Activated CD4-positive, alpha-beta T cell treated with anti-CD3 and anti-CD28 coated beads for 24 hours (primary cell): ENCODE measurements around the gene SHMT1.
"Not testable (repeated sequence)": the region's sequence is repeated elsewhere in the genome, so short reads cannot be mapped to it uniquely, and the experiment has no call there.

ENCODE experiments used
- DNase-seq, 2 donors: peaks; one replicate each; pipeline ENCODE4 v3.0.0-alpha.2; 2020; ENCODE audit warnings: low read depth in 2 of 2

SHMT1 gene

DNA sequence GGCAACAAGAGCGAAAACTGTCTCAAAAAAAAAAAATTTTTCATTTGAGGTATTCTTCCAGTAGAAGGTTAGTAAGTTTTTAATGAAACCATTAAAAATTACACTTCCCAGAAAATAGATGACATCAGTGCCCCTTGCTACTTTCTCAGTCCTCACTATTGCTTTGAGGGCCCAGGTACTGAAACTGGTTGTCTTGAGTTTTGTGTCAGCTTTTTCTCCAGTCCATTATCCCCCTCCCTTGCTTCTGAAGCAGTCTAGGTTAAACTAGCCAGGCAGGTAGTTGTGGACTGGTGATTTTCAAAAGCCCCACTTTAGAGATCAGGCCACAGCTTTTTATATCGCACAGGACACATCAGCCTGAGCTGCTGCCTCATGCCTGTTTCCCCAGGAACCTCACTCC is 37.3 kb downstream of the SHMT1 start:
- no peak for DNase-seq

- DNase-seq: no peak
Measured at GRCh38 chr17:18324140-18325050, 39.0 kb downstream of the SHMT1 start.

DNA sequence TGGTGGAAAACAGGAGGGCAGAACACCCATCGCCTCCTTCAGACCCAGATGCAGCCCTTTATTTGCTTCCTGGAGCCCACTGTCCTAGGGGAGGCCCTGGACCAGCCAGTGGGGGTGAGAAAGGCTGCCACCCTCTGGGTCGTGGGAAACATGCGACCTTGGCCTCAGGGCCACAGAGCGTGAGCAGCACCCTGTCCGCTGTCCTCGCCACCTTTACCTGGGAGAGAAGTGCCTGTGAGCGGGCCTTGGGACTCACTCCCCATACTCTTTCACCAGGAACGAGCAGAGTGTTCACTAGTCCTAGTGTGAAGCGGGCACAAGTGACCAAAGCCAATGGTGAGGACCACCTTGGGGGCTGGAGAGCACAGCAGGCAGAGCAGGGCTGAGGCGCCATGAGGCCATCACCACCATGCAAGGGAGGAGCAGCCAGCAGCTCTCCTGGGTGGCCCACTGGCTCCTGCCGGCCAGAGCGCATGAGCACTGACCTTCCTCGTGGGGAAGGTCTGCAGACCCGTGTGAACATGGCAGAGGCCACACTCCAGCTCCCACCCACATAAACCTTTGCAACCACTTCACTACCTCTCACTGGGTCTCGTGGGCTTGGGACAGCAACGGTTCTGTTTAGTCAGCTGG is 39.7 kb downstream of the SHMT1 start:
- DNase-seq: no peak

GRCh38 chr17:18323007-18323406 is 40.3 kb downstream of the SHMT1 start:
- DNase-seq: no peak

GRCh38 chr17:18322522-18322921 is 40.8 kb downstream of the SHMT1 start:
- no peak for DNase-seq

GRCh38 chr17:18321309-18321708 is 42.0 kb downstream of the SHMT1 start:
- no peak for DNase-seq

DNA sequence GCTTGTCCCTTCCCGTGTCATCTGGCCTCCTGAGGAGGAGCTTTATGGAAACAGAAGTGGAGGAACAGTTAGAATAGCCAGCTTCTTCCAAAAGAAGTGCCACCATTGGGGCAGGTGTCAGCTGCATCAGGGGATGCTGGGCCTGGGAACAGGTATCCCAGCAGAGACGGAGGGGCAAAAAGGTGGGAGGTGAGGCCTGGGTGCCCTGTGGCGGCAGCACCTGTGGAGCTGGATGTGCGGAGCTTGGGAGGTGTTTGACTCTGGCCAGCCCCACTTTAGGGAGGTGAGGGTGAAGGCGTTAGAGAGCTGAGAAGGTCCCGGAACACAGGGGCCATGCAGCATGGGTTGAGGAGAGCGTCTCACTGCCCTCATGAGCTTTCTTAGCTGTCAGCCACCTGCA is 43.0 kb downstream of the SHMT1 start:
- no peak for DNase-seq

DNA sequence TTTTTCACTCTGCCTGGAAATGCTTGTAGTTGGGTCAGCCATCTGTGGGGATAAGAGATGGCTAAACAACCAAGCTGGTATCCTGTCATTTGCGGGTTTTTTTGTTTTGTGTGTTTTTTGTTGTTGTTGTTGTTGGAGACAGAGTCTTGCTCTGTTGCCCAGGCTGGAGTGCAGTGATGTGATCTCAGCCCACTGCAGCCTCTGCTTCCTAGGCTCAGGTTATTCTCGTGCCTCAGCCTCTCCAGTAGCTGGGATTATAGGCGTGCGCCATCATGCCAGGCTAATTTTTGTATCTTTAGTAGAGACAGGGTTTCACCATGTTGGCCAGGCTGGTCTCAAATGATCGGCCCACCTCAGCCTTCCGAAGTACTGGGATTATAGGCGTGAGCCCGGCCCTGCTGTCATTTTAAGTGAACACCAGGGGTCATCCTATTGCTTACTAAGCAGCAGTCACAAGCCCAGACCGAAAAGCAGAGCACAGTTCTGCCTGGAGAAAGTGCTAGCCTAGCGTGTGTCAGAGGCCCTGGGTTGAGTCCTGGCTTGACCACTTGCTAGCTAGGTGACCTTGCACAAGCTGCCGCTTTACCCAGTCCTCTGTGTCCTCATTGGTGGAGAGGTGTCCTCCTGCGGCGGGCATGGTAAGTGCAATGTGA is 43.6 kb downstream of the SHMT1 start:
- DNase-seq: no peak

DNA sequence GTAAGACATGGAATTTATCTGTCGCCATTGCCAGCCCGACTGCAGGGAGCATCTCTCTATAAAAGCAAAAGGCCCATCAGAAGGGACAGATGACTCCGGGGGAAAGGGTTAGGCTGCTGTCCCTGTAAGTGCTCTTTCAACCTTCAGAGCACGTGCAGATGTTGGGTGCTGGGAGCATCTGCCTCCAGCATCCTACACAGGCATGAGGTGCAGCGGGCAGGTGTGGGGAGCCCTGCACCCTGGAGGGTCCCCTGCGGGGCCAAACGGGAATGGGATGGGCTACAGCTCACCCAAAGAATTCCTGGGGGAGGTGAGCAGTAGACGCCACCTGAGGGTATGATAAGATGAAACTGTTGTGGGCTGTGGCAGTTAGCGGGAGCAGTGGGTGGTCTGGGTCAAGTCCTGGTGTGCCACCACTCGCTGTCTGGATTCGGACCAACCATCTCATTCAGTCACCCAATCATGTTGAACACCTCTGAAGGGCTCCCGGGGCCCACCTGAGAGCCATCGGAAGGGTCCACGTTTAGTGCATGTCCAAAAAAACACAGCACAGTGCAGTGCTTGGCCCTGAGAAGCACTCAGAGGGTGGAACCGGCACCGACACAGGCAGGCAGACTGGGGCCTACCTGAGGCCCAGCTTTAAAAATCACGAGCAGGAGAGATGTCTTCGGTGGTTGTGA is 44.4 kb downstream of the SHMT1 start:
- no peak for DNase-seq

DNA sequence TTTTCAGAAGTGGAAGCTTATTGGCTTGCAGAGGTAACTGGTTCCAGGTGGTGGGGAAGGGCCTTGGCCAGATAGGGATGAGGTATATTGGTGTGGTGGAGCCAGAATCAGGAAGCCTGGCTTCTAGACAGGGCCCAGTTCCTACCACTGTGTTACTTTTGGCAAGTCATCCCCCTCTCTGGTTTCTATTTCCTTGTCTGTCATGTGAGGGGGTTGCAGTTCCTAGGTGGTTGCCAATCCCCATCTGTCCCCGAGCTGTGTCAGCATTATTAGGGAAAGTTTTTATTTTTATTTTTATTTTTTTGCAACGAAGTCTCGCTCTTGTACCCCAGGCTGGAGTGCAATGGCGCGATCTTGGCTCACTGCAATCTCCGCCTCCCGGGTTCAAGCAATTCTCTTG is 45.2 kb downstream of the SHMT1 start:
- DNase-seq: no peak

DNA sequence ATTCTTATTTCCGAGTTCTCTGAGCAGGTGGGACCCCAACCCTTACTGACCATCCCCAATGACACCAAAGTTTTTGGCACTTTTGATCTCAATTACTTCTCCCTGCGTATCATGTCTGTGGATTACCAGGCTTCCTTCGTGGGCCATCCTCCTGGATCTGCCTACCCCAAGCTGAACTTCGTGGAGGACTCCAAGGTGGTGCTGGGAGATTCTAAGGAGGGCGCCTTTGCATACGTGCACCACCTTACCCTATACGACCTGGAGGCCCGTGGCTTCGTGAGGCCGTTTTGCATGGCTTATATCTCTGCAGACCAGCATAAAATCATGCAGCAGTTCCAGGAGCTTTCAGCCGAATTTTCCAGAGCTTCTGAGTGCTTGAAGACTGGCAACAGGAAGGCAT is 47.4 kb downstream of the SHMT1 start:
- DNase-seq: no peak

DNA sequence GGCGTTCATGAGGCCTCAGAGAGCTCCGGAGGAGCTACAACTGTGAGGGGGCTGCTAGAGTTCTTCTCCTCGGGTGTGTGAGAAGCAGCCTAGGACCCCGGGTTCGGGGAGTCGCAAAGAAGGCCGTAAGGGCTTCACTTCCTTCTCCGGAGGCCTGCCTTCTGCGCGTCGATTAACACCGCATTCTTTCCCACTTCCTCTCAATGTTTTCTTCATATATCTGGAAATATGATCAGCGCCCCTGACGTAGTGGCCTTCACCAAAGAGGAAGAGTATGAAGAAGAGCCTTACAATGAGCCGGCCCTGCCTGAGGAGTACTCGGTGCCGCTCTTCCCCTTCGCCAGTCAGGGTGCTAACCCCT is 47.8 kb downstream of the SHMT1 start:
- DNase-seq: no peak

DNA sequence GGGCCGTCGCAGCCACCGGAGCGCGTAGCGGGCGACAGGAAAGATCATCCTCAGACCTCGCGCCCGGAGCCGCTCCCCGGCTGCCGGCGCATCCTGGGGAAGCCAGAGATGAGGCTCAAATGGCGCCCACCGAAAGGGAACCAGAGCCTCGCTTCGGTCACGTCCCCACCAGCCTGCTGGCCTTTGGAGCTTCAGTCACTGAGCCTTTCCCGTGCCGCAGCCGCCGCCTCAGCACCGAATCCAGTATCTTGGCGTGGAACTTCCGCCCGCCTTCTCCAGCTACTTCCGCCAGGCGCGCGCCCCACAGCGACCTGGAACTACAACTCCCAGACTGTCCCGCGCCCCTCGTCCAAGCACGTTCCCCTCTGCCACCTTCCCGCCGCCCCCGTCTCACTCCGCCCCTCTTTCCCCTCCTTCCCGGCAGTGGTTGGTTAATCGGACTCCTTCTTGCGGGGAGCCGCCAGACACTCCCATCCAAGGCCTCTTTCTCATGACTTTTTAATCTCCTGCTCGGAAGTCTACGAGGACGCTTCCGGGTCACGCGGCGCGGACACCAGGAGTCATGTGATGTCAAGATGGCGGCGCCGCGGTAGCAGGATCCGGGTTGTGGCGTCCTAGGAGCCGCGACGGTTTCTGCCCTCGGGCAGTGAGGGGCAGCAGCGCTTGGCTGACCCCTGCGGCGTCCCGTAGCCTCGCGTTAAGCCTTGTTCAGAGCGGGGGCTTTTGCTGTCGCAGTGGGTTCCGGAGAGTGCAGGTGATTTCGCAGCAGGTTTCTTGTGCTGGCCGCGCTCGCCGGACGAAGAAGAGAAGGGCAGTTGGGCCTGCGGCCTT is 48.4 kb downstream of the SHMT1 start, which contains the start of the genes SMCR8 and TOP3A:
Gene SMCR8, plus strand, starts transcription at position 563 of the 831 bp plus-strand sequence. CDS start 497 bp downstream, outside the sequence.
Gene TOP3A, minus strand, starts transcription at position 264 of the 831 bp plus-strand sequence. Its CDS starts 216 bp downstream, at position 48.
- peak; percentile 96 to 98 for DNase-seq

DNA sequence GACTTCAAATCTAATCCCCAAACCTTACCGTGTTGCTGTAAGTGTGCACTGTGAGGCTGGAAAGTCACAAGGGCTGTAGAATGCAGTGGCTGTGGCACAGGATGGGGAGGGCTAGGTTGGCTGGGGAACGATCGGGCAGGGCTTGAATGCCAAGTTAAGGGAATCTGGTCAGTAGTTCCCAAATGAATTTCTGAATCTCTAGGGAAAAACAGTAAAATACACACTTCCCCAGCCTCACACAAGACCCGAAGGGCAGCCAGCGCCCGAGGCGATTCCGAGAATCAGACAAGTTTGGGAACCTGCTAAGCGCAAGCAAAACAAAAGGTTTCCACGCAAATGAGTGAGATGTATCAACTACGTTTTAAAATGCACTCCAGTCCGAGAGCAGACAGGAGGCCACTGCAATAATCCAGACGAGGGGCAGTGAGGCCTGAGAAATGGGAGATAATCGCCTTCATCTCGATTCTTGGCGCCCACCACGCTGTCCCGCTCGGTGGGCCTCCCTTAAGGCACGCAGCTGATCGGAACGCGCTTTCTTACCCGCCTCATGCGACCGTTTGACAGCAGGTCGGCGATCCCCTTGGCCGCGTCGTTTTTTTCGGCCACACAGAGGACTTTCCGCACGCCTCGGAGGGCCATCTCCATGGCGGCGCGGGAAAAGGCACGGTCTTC is 49.2 kb downstream of the SHMT1 start:
- DNase-seq: no peak

DNA sequence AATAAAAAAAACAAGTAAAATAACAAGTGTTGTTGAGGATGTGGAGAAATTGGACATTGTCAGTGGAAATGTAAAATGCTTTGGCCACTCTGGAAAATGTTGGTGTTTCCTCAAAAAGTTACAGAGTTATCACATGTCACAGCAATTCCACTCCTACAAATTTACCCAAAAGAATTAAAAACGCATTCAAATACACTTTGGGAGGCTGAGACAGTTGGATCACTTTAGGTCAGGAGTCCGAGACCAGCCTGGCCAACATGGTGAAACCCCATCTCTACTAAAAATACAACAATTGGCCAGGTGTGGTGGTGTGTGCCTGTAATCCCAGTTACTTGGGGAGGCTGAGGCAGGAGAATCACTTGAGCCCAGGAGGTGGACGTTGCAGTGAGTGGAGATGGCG is 54.1 kb downstream of the SHMT1 start:
- DNase-seq: no peak

DNA sequence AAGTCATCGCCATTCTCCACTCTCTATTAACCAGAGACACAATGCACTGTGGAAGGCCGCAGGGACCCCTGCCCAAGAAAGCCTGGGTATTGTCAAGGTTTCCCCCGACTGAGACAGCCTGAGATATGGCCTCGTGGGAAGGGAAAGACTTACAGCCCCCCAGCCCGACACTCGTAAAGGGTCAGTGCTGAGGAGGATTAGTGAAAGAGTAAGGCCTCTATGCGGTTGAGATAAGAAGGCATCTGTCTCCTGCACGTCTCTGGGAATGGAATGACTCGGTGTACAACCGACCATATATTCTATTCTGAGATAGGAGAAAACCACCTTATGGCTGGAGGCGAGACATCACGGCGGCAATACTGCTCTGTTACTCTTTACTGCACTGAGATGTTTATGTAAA is 60.1 kb downstream of the SHMT1 start:
- DNase-seq: not testable (repeated sequence)

DNA sequence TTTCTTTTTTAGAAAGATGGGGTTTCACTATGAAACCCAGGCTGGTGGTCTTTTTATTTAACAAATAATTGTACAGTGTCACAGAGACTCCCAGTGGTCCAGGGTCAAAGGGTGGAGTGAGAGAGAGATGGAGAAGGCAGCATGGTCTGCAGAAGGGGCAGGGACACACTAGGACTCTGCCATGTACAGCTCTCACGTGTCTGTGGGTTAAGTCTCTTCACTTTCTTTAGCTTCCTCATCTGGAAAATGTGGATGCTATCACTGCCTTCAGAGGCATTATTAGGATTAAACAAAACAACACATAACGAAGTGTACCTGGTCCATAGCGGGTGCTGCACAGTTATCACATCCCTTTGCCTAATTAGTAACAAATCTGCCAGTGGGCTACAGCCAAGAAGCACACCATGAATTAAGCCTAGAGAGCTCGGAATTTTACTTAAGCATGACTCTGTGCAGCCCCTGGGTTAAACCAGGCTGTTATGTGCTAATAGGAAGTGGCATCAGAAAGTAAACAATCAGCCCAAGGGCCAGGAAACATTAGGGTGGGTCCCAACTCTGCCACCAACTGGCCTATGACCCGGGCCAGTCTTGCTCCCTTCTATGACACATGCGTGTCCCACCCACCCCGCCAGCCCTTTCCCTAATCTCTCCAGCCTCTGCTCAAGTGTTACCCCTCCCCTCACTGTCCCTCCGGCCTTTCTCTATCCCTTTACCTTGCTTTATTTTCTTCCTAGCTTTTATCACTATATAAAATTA is 62.4 kb downstream of the SHMT1 start:
- no peak for DNase-seq

DNA sequence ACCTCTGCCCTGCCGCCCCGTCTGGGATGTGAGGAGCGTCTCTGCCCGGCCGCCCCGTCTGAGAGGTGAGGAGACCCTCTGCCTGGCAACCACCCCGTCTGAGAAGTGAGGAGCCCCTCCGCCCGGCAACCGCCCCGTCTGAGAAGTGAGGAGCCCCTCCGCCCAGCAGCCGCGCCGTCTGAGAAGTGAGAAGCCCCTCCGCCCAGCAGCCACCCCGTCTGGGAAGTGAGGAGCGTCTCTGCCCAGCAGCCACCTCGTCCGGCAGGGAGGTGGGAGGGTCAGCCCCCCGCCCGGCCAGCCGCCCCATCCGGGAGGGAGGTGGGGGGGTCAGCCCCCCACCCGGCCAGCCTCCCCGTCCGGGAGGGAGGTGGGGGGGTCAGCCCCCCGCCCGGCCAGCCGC is 65.3 kb downstream of the SHMT1 start:
- DNase-seq: not testable (repeated sequence)

DNA sequence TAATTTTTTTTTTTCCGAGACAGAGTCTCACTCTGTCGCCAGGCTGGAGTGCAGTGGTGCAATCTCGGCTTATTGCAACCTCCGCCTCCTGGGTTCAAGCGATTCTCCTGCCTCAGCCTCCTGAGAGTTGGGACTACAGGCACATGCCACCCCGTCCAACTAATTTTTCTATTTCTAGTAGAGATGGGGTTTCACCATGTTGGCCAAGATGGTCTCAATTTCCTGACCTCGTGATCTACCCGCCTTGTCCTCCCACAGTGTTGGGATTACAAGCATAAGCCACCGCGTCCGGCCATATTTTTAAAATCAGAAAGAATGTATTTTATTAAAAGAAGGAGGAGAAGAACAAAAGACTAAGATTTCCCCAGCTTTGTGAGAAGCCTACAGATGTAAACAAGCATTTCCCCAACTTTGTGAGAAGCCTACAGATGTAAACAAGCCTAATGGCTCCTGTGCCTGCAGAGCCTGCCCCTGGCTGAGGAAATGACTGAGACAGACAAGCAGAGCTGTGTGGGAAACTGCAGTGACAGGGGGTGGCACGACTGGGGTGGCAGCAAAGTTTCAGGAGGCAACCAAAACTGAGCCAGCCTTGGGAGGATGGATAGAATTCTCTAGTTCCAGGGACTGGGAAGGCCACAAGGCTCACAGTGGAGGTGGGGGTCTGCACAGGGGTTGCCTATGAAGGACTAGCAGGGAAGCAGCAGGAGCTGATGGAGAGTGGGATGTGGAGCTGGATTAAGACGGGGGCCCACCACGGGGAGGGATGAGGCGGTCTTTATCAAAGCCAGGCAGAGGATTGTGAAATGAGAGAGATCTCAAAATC is 71.4 kb downstream of the SHMT1 start:
- no peak for DNase-seq
